GM19452 (cell line): ENCODE results near the gene OR5A1.

Experiments used
- ATAC-seq: cut with Tn5 transposase; IDR thresholded peaks from one replicate; pipeline ENCODE4 v1.9.1; 2021; ENCODE audit not compliant: unreplicated experiment

The OR5A1 gene

DNA sequence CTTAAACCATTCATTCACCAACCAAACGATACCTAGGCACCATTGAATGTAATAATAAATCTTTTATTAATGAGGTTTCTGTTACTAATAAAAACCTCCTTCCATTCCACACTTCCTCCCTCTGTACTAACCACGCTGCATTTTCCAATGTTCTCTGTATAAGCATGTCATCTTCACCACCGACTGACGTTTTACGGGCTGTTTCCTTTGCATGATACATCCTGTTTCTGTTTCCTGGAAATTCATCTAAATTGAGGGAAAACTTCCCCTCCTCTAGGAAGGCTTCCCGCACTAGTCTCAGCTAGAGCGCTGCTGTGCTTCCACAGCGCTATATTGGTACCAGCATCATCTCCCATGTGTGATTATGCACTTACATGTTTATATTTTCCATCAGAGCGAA lies 38.9 kb downstream of the OR5A1 start:
- ATAC-seq: no peak

DNA sequence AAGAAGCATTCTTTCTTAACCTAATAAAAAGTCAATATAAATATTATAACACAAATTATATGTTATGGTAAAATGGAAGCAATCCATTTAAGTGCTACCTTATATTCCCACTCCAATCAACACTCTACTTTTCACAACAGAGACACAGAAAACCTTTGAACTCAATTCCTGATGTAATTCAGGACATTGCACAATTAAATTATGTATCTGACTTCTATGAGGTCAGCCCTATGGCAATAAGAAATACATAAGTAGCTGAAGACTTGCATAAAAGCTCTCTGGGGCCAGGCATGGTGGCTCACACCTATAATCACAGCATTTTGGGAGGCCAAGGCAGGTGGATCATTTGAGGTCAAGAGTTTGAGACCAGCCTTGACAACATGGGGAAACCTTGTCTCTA lies 43.6 kb downstream of the OR5A1 start:
- no peak for ATAC-seq

DNA sequence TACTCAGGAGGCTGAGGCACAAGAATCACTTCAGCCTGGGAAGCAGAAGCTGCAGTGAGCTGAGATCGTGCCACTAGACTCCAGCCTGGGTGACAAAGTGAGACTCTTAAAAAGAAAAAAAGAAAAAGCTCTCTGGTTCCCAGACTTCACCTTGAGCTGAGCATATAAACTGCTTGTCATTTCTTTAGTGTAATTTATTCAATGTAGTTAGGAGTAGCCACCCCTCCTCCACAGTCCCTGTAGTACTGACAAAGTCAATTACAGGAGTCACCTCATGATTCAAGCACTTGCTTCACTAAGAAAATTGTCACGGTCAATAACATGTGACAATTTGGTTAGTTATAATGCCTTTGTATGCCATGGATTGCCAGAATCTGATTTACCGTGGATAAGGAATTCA lies 44.1 kb downstream of the OR5A1 start:
- ATAC-seq: no peak
